Fibroblast of lung (primary cell): ENCODE measurements around the gene SWT1. TPM values are rescaled to one million over a fixed set of nuclear protein-coding genes. Genes with fewer than 3 reads are reported as not detected.

Experiments used
- DNase-seq, 2 donors: peaks; one replicate each; pipeline versions ENCODE4 v3.0.0 to v3.0.0-alpha.2; 2010; ENCODE audit warnings: low read depth in 2 of 2
- H2AFZ ChIP-seq: 2 replicates; pipeline ENCODE4 v1.5.1; 2012; ENCODE audit warnings: low read length, control low read depth, inconsistent platforms
- H3K27ac ChIP-seq: 2 replicates; pipeline ENCODE4 v1.5.1; 2011; ENCODE audit warnings: low read length, control low read depth; ENCODE audit not compliant: insufficient read depth
- H3K27me3 ChIP-seq: 2 replicates; pipeline ENCODE4 v1.5.1; 2011; ENCODE audit warnings: mild to moderate bottlenecking, low read length; ENCODE audit not compliant: control insufficient read depth, insufficient read depth
- H3K36me3 ChIP-seq: 2 replicates; pipeline ENCODE4 v1.5.1; 2011; ENCODE audit warnings: low read length; ENCODE audit not compliant: control insufficient read depth, insufficient read depth
- H3K4me1 ChIP-seq: 2 replicates; pipeline ENCODE4 v1.5.1; 2011; ENCODE audit warnings: low read length; ENCODE audit not compliant: control insufficient read depth, insufficient read depth; ENCODE audit errors: extremely low read depth
- H3K4me2 ChIP-seq: 2 replicates; pipeline ENCODE4 v1.5.1; 2011; ENCODE audit warnings: low read length, control low read depth; ENCODE audit not compliant: insufficient read depth; ENCODE audit errors: extremely low read depth
- H3K4me3 ChIP-seq, 4 experiments: fragments of 200-600 bp in 1 of 4; sonication (generic) in 1 of 4; replicated peaks in 1 of 4; 2 replicates each; pipeline ENCODE4 v1.5.1; 2011 to 2016; ENCODE audit warnings: low read length in 4 of 4, low read depth in 3 of 4, mild to moderate bottlenecking in 3 of 4, control low read depth in 2 of 4, inconsistent platforms in 1 of 4, mixed read lengths in 1 of 4; ENCODE audit not compliant: insufficient read depth in 1 of 4; ENCODE audit errors: control extremely low read depth in 1 of 4
- H3K79me2 ChIP-seq: 2 replicates; pipeline ENCODE4 v1.5.1; 2012; ENCODE audit warnings: mild to moderate bottlenecking, low read length, inconsistent platforms; ENCODE audit not compliant: control insufficient read depth, insufficient read depth
- H3K9ac ChIP-seq: 2 replicates; pipeline ENCODE4 v1.5.1; 2011; ENCODE audit warnings: mild to moderate bottlenecking, low read length, control low read depth; ENCODE audit not compliant: insufficient read depth
- H3K9me3 ChIP-seq: 2 replicates; pipeline ENCODE4 v1.5.1; 2012; ENCODE audit warnings: low read depth, low read length; ENCODE audit not compliant: control insufficient read depth, insufficient read depth
- H4K20me1 ChIP-seq: 2 replicates; pipeline ENCODE4 v1.5.1; 2011; ENCODE audit warnings: low read length; ENCODE audit not compliant: control insufficient read depth, insufficient read depth; ENCODE audit errors: extremely low read depth
- CTCF ChIP-seq, 2 donors: IDR thresholded peaks in 1 of 2; conservative IDR thresholded peaks in 1 of 2; 1 replicate in 1 of 2; 2 replicates in 1 of 2; pipeline ENCODE4 v1.5.1; 2011 to 2012; ENCODE audit warnings: low read length in 2 of 2, control low read depth in 1 of 2, inconsistent platforms in 1 of 2, low read depth in 1 of 2, mild to moderate bottlenecking in 1 of 2
- EZH2 ChIP-seq: IDR thresholded peaks from 2 replicates; pipeline ENCODE4 v1.5.1; 2012; ENCODE audit warnings: low read length, control low read depth, mild to moderate bottlenecking; ENCODE audit errors: missing control alignments
- polyA plus RNA-seq, 2 donors: library from polyadenylated mRNA; depleted of rRNA in 1 of 2; stranded (reverse) in 1 of 2; unstranded in 1 of 2; fragments of >200 nt; gene quantifications; 2 replicates each; pipeline ENCODE4 v1.2.1, GENCODE V29; 2011 to 2012; ENCODE audit warnings: missing spikeins in 1 of 2
- total RNA-seq: library from RNA; depleted of rRNA; stranded (reverse); fragments of >200 nt; gene quantifications from 2 replicates; pipeline ENCODE4 v1.2.1, GENCODE V29; 2014

SWT1 gene
- total and polyA plus RNA-seq, 2 donors (not counting 1 experiment from before 2014, with no cell fraction given): 3.4 to 8.4 TPM

- H3K4me1 ChIP-seq: peaks cover 2% of the 10 kb centered on the region
- peaks cover 61% of the 10 kb centered on the region for H3K79me2 ChIP-seq
- H3K27me3 ChIP-seq: no peaks in the 10 kb centered on the region
- peak overlapping the region in 3 of 4 experiments; percentile 6 to 92 (median 79) for H3K4me3 ChIP-seq
- no peaks in the 10 kb centered on the region for H3K36me3 ChIP-seq
- H3K4me2 ChIP-seq: peak overlapping the region; percentile 93
- H2AFZ ChIP-seq: no peak overlapping the region
- H3K27ac ChIP-seq: no peak overlapping the region
- DNase-seq: no peak
- TF ChIP-seq CTCF (conservative IDR thresholded peaks at IDR 0.05 in 1 of 2, IDR thresholded peaks at IDR 0.05 in 1 of 2; ENCODE audit: low read depth in 1 of 2, low read length in 2 of 2): no peak
- no peak for TF ChIP-seq EZH2
- no peak overlapping the region for H3K9ac ChIP-seq
- H3K9me3 ChIP-seq: no peaks in the 10 kb centered on the region
- H4K20me1 ChIP-seq: no peaks in the 10 kb centered on the region
Measured at GRCh38 chr1:185314411-185314810, 157.4 kb downstream of the SWT1 start.

DNA sequence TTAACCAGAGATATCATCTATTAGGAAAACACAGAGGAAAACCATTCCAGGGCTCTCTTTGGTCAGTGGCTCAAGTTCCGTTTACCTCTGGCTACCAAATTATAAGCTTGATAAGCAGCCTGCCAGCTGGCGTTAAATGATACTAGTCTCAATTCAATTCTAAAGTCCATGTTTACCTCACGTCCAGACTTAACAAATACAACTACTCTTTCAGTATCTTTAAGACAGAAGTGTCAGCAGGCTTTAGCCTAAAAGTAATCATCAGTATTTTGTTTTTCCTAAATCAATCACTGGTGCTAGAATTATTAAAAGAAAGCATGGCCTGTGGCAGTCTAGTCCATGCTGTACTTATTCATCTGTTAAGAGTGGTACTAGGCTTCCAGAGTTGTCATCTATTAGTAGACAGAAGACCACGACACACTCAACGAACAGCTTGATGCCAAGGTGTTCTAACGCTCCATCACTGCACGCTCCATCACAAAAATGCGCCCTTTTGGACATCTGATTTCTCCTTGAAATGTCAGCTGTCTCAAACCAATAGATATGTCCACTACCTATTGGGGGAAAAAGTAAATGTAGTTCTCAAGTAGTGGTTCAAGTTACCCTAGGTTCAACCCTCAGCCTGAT lies 158.6 kb downstream of the SWT1 start:
- H3K9ac ChIP-seq: peak overlapping the region; percentile 96
- peaks cover 59% of the 10 kb centered on the region for H3K79me2 ChIP-seq
- peak overlapping the region; percentile 79 to 94 (median 91) for H3K4me3 ChIP-seq
- no peaks in the 10 kb centered on the region for H4K20me1 ChIP-seq
- TF ChIP-seq EZH2: no peak
- no peak for TF ChIP-seq CTCF (conservative IDR thresholded peaks at IDR 0.05 in 1 of 2, IDR thresholded peaks at IDR 0.05 in 1 of 2; ENCODE audit: low read depth in 1 of 2, low read length in 2 of 2)
- H3K4me1 ChIP-seq: peaks cover 2% of the 10 kb centered on the region
- H3K27me3 ChIP-seq: no peaks in the 10 kb centered on the region
- H3K9me3 ChIP-seq: no peaks in the 10 kb centered on the region
- DNase-seq: peak in 1 of 2 donors; percentile 23
- H3K4me2 ChIP-seq: peak overlapping the region; percentile 93
- no peaks in the 10 kb centered on the region for H3K36me3 ChIP-seq
- H2AFZ ChIP-seq: peak overlapping the region; percentile 51
- H3K27ac ChIP-seq: peak overlapping the region; percentile 96

GRCh38 chr1:185316163-185317033 lies 159.4 kb downstream of the SWT1 start:
- peaks cover 53% of the 10 kb centered on the region for H3K79me2 ChIP-seq
- H3K9me3 ChIP-seq: no peaks in the 10 kb centered on the region
- peak; percentile 91 to 92 for DNase-seq
- peak overlapping the region; percentile 93 for H3K4me2 ChIP-seq
- peak overlapping the region; percentile 79 to 94 (median 91) for H3K4me3 ChIP-seq
- H3K4me1 ChIP-seq: peaks cover 2% of the 10 kb centered on the region
- H3K27me3 ChIP-seq: no peaks in the 10 kb centered on the region
- peak overlapping the region; percentile 96 for H3K9ac ChIP-seq
- TF ChIP-seq CTCF (conservative IDR thresholded peaks at IDR 0.05 in 1 of 2, IDR thresholded peaks at IDR 0.05 in 1 of 2; ENCODE audit: low read depth in 1 of 2, low read length in 2 of 2) (peak in 1 of 2 donors; percentile 3), EZH2 (no peak)
- H3K27ac ChIP-seq: peak overlapping the region; percentile 96
- H2AFZ ChIP-seq: peak overlapping the region; percentile 82
- H4K20me1 ChIP-seq: no peaks in the 10 kb centered on the region
- no peaks in the 10 kb centered on the region for H3K36me3 ChIP-seq
